HEK293 (cell line): ENCODE data around the gene STAT5B.

Source experiments
- CTCF ChIA-PET: fragments of 350-600 bp; formaldehyde crosslinking; extraction: SDS; loops from one replicate; lab custom pipeline; 2021; ENCODE audit warnings: antibody characterized with exemption; lab: Yijun Ruan, JAX
- POLR2A ChIA-PET: fragments of 300-600 bp; formaldehyde crosslinking; extraction: SDS; loops from one replicate; lab custom pipeline; 2020; ENCODE audit warnings: antibody characterized with exemption, inconsistent platforms; lab: Yijun Ruan, JAX
- H3K27ac ChIP-seq: fragments of 200-500 bp; sonication (Bioruptor generic); 2 replicates; pipeline ENCODE4 v1.5.1; 2014; ENCODE audit warnings: low read depth, low read length, control low read depth, inconsistent platforms; ENCODE audit errors: extremely low read depth
- H3K36me3 ChIP-seq, 2 experiments: fragments of 200-500 bp in 1 of 2; sonication (Bioruptor generic) in 1 of 2; 1 replicate in 1 of 2; 2 replicates in 1 of 2; pipeline ENCODE4 v1.5.1; 2014 to 2017; ENCODE audit warnings: inconsistent platforms in 2 of 2, low read length in 2 of 2; ENCODE audit not compliant: control insufficient read depth in 2 of 2, insufficient read depth in 1 of 2
- H3K4me1 ChIP-seq: fragments of 200-500 bp; sonication (Bioruptor generic); 2 replicates; pipeline ENCODE4 v1.5.1; 2014; ENCODE audit warnings: mild to moderate bottlenecking, low read length, inconsistent platforms; ENCODE audit not compliant: control insufficient read depth, insufficient read depth
- H3K4me3 ChIP-seq: 2 replicates; pipeline ENCODE4 v1.5.1; 2011; ENCODE audit warnings: low read depth, mild to moderate bottlenecking, control low read depth, low read length, moderate library complexity
- H3K9me3 ChIP-seq: fragments of 200-500 bp; sonication (Bioruptor generic); 2 replicates; pipeline ENCODE4 v1.5.1; 2014; ENCODE audit warnings: low read depth, low read length, inconsistent platforms; ENCODE audit not compliant: control insufficient read depth, insufficient read depth
- GLIS1 ChIP-seq: fragments of 450-650 bp; formaldehyde crosslinking; IDR thresholded peaks from 2 replicates; pipeline ENCODE4 v1.5.1; 2016; ENCODE audit warnings: missing biosample characterization, missing genetic modification characterization
- PATZ1 ChIP-seq: fragments of 450-650 bp; formaldehyde crosslinking; IDR thresholded peaks from 2 replicates; pipeline ENCODE4 v1.5.1; 2016; ENCODE audit warnings: missing biosample characterization, missing genetic modification characterization
- PRDM10 ChIP-seq: fragments of 450-650 bp; formaldehyde crosslinking; IDR thresholded peaks from 2 replicates; pipeline ENCODE4 v1.5.1; 2016; ENCODE audit warnings: missing biosample characterization, missing genetic modification characterization
- ZBTB10 ChIP-seq: fragments of 450-650 bp; formaldehyde crosslinking; IDR thresholded peaks from 2 replicates; pipeline ENCODE4 v1.5.1; 2016; ENCODE audit warnings: missing biosample characterization, missing genetic modification characterization
- ZFHX2 ChIP-seq: fragments of 450-650 bp; formaldehyde crosslinking; conservative IDR thresholded peaks from 2 replicates; pipeline ENCODE4 v1.5.1; 2016; ENCODE audit warnings: missing biosample characterization, missing genetic modification characterization
- ZFP69B ChIP-seq: fragments of 450-650 bp; formaldehyde crosslinking; IDR thresholded peaks from 2 replicates; pipeline ENCODE4 v1.5.1; 2016; ENCODE audit warnings: missing biosample characterization, missing genetic modification characterization
- ZNF10 ChIP-seq: fragments of 450-650 bp; formaldehyde crosslinking; IDR thresholded peaks from 2 replicates; pipeline ENCODE4 v1.5.1; 2017; ENCODE audit warnings: missing biosample characterization, missing genetic modification characterization
- ZNF16 ChIP-seq: fragments of 450-650 bp; formaldehyde crosslinking; IDR thresholded peaks from 2 replicates; pipeline ENCODE4 v1.5.1; 2016; ENCODE audit warnings: low read depth, missing biosample characterization, missing genetic modification characterization
- ZNF223 ChIP-seq: fragments of 450-650 bp; formaldehyde crosslinking; IDR thresholded peaks from 2 replicates; pipeline ENCODE4 v1.5.1; 2016; ENCODE audit warnings: missing biosample characterization, missing genetic modification characterization
- ZNF366 ChIP-seq: fragments of 450-650 bp; formaldehyde crosslinking; conservative IDR thresholded peaks from 2 replicates; pipeline ENCODE4 v1.5.1; 2016; ENCODE audit warnings: missing biosample characterization, missing genetic modification characterization
- ZNF398 ChIP-seq: fragments of 450-650 bp; formaldehyde crosslinking; IDR thresholded peaks from 2 replicates; pipeline ENCODE4 v1.5.1; 2017; ENCODE audit warnings: missing biosample characterization, missing genetic modification characterization
- ZNF423 ChIP-seq: fragments of 450-650 bp; formaldehyde crosslinking; IDR thresholded peaks from 2 replicates; pipeline ENCODE4 v1.5.1; 2016; ENCODE audit warnings: missing biosample characterization, missing genetic modification characterization
- ZNF514 ChIP-seq: fragments of 450-650 bp; formaldehyde crosslinking; IDR thresholded peaks from 2 replicates; pipeline ENCODE4 v1.5.1; 2016; ENCODE audit warnings: missing biosample characterization, missing genetic modification characterization
- ZNF580 ChIP-seq: fragments of 450-650 bp; formaldehyde crosslinking; IDR thresholded peaks from 2 replicates; pipeline ENCODE4 v1.5.1; 2016; ENCODE audit warnings: missing biosample characterization, missing genetic modification characterization
- ZNF624 ChIP-seq: fragments of 450-650 bp; formaldehyde crosslinking; IDR thresholded peaks from 2 replicates; pipeline ENCODE4 v1.5.1; 2017; ENCODE audit warnings: missing biosample characterization, missing genetic modification characterization
- ZNF639 ChIP-seq: fragments of 450-650 bp; formaldehyde crosslinking; IDR thresholded peaks from 2 replicates; pipeline ENCODE4 v1.5.1; 2016; ENCODE audit warnings: missing biosample characterization, missing genetic modification characterization
- ZNF707 ChIP-seq: fragments of 450-650 bp; formaldehyde crosslinking; IDR thresholded peaks from 2 replicates; pipeline ENCODE4 v1.5.1; 2016; ENCODE audit warnings: missing biosample characterization, missing genetic modification characterization
- ZNF830 ChIP-seq: fragments of 450-650 bp; IDR thresholded peaks from 2 replicates; pipeline ENCODE4 v1.5.0; 2018; ENCODE audit warnings: missing biosample characterization, missing genetic modification characterization, low read depth, mild to moderate bottlenecking, moderate library complexity
- ZSCAN16 ChIP-seq: fragments of 450-650 bp; formaldehyde crosslinking; IDR thresholded peaks from 2 replicates; pipeline ENCODE4 v1.5.1; 2016; ENCODE audit warnings: missing biosample characterization, missing genetic modification characterization
- ZSCAN30 ChIP-seq: fragments of 450-650 bp; IDR thresholded peaks from 2 replicates; pipeline ENCODE4 v1.5.1; 2018; ENCODE audit warnings: missing biosample characterization, mild to moderate bottlenecking, missing genetic modification characterization, moderate library complexity
- ZSCAN5A ChIP-seq: fragments of 450-650 bp; formaldehyde crosslinking; IDR thresholded peaks from 2 replicates; pipeline ENCODE4 v1.5.1; 2016; ENCODE audit warnings: missing biosample characterization, missing genetic modification characterization

STAT5B gene

GRCh38 chr17:42276609-42277341 lies 584 bp upstream of the STAT5B start:
- ChIA-PET CTCF (interaction anchor here (0.6 to 1.2 kb wide), 5 partner anchors 10 to 313 kb away, joined by 3 to 5 read pairs (median 3); no protein-coding TSS in a partner anchor), POLR2A (interaction anchor here (0.5 to 1.9 kb wide), 8 partner anchors 10 to 259 kb away, joined by 3 to 8 read pairs (median 3); partner anchors contain the start of genes CAVIN1, DNAJC7 and NKIRAS2)
- Histone ChIP-seq H3K4me1 (peaks cover 32% of the 10 kb centered on the region), H3K27ac (peak overlapping the region; percentile 85; the same call in 1 of the 2 replicates), H3K9me3 (no peaks in the 10 kb centered on the region), H3K36me3 (no peaks in the 10 kb centered on the region), H3K4me3 (peak overlapping the region; percentile 84)
- TF ChIP-seq ZFHX2 (peak; percentile 35), ZNF830 (tag by site-specific recombination) (no peak), ZNF398 (tag by site-specific recombination) (peak; percentile 10; the same call in 1 of the 2 replicates), ZNF423 (tag by site-specific recombination) (0 out of 2 replicates have a peak, but pooled peaks have one; percentile 21), PATZ1 (peak; percentile 60), ZNF580 (tag by site-specific recombination) (no peak), PRDM10 (0 out of 2 replicates have a peak, but pooled peaks have one; percentile 14), GLIS1 (tag by site-specific recombination) (peak; percentile 95), ZFP69B (no peak; the same call in 1 of the 2 replicates), ZNF514 (tag by site-specific recombination) (no peak), ZNF223 (0 out of 2 replicates have a peak, but pooled peaks have one; percentile 13), ZNF639 (tag by site-specific recombination) (no peak), ZNF707 (tag by site-specific recombination) (no peak), ZSCAN16 (tag by site-specific recombination) (no peak), ZSCAN5A (tag by site-specific recombination) (0 out of 2 replicates have a peak, but pooled peaks have one; percentile 19), ZNF624 (no peak), ZBTB10 (tag by site-specific recombination) (peak; percentile 67; the same call in 1 of the 2 replicates), ZNF366 (tag by site-specific recombination) (0 out of 2 replicates have a peak, but pooled peaks have one; percentile 17), ZSCAN30 (0 out of 2 replicates have a peak, but pooled peaks have one; percentile 10), ZNF10 (tag by site-specific recombination) (0 out of 2 replicates have a peak, but pooled peaks have one; percentile 20), ZNF16 (tag by site-specific recombination) (no peak)
